Right lobe of liver (tissue), 6 donors: ENCODE data around the gene FBLN2. TPM values are rescaled to one million over a fixed set of nuclear protein-coding genes. Genes with fewer than 3 reads are reported as not detected.

Experiments
- ATAC-seq, 4 donors: fragments of 200-7000 bp; cut with Tn5 transposase; one replicate each; pipeline ENCODE4 v1.9.1; 2020; ENCODE audit warnings: mild to moderate bottlenecking in 4 of 4, moderate library complexity in 4 of 4
- DNase-seq, 3 donors: peaks; one replicate each; pipeline ENCODE4 v3.0.0-alpha.2; 2020
- H3K27ac ChIP-seq, 3 donors: fragments of 200-600 bp; one replicate each; pipeline ENCODE4 v1.8.0; 2022
- H3K27me3 ChIP-seq, 2 donors: fragments of 200-600 bp; one replicate each; pipeline ENCODE4 v1.8.0; 2022
- H3K36me3 ChIP-seq, 4 donors: fragments of 200-600 bp; sonication (generic) in 1 of 4; one replicate each; pipeline versions ENCODE4 v1.5.1 to v1.8.0; 2017 to 2022; ENCODE audit warnings: control low read depth in 1 of 4
- H3K4me1 ChIP-seq, 4 donors: fragments of 200-600 bp; sonication (generic) in 1 of 4; one replicate each; pipeline versions ENCODE4 v1.5.1 to v1.8.0; 2017 to 2022; ENCODE audit warnings: control low read depth in 1 of 4
- H3K4me3 ChIP-seq, 3 donors: fragments of 200-600 bp; one replicate each; pipeline ENCODE4 v1.8.0; 2022
- H3K9me3 ChIP-seq, 4 donors: fragments of 200-600 bp; sonication (generic) in 1 of 4; one replicate each; pipeline versions ENCODE4 v1.5.1 to v1.8.0; 2017 to 2022; ENCODE audit warnings: control low read depth in 1 of 4
- CTCF ChIP-seq, 4 donors: fragments of 200-600 bp in 3 of 4; fragments of 450-650 bp in 1 of 4; IDR thresholded peaks; one replicate each; pipeline versions ENCODE4 v1.5.1 to v1.8.0; 2016 to 2022; ENCODE audit warnings: antibody characterized with exemption in 4 of 4, mild to moderate bottlenecking in 2 of 4
- POLR2A ChIP-seq: fragments of 450-650 bp; IDR thresholded peaks from one replicate; pipeline ENCODE4 v1.6.1; 2017; ENCODE audit warnings: antibody characterized with exemption, mild to moderate bottlenecking
- WGBS: methylation state at CpG from one replicate; pipeline ENCODE4 v1.1.6; 2018; ENCODE audit warnings: low coverage, low lambda C conversion rate; ENCODE audit not compliant: insufficient coverage; ENCODE audit errors: missing lambda C conversion rate; 5-methylcytosine and 5-hydroxymethylcytosine counted together
- intact Hi-C, 2 donors: fragments of 100-400 bp; cut with DNase I; formaldehyde crosslinking; loops; one replicate each; pipeline versions ENCODE4 v1.11.2 to v1.14.1; 2022
- total RNA-seq, 6 experiments: library from RNA; depleted of rRNA in 2 of 6; stranded (reverse); fragments of >200 nt in 2 of 6; fragmentation: NEBNext Ultra II Directional in 3 of 6; extraction: Animal tissue kit (Norgen Biotek cat#: 25700) in 3 of 6; gene quantifications; one replicate each; pipeline versions ENCODE4 v1.1.0 to v1.2.4, GENCODE V29; 2016 to 2023
- donor health status: DM: no; HTN: yes; CAD: no.
- donor health status: DM: no; HTN: no; CAD: no.
- donor health status: DM: no; HTN: no; CAD: no.
- donor health status: DM: no; HTN: yes; CAD: no.
- donor health status: DM: no; HTN: yes; CAD: no.

The FBLN2 gene
- total RNA-seq, 6 experiments from 2014 or later: 1.9 to 4.0 (median 2.7) TPM

GRCh38 chr3:13636186-13636585, 87.3 kb downstream of the FBLN2 start:
- 40% methylated on average over 1 of the region's 14 CpGs for WGBS
- Histone ChIP-seq H3K4me1 (no peaks in the 10 kb centered on the region), H3K4me3 (no peak overlapping the region), H3K27ac (no peak overlapping the region), H3K36me3 (no peaks in the 10 kb centered on the region), H3K27me3 (no peaks in the 10 kb centered on the region), H3K9me3 (no peaks in the 10 kb centered on the region)
- TF ChIP-seq CTCF (IDR thresholded peaks at IDR 0.05) (no peak), POLR2A (no peak)
- intact Hi-C loops: no loop called here
- ATAC-seq: no peak
- no peak for DNase-seq

DNA sequence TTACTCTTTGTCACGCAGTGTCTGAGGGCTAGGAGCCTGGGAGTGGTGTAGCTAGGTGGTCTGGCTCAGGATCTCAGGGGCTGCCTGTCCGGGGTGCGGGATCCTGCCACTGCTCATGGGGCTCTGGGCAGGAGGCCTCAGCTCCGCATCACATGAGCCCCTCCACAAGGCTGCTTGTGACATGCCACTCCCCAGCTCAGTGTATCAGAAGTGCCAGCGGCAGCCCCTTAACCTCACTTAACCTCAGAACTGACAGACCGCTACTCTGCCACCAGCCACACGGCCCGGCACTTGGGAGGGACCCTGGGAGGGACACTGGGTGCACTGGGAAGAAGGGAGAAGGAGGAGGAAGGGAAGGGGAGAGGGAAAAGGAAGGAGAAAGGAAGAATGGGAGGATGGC, 87.9 kb downstream of the FBLN2 start:
- Histone ChIP-seq H3K9me3 (no peaks in the 10 kb centered on the region), H3K36me3 (no peaks in the 10 kb centered on the region), H3K4me3 (no peak overlapping the region), H3K4me1 (no peaks in the 10 kb centered on the region), H3K27me3 (no peaks in the 10 kb centered on the region), H3K27ac (no peak overlapping the region)
- ATAC-seq (no peak), DNase-seq (no peak)
- intact Hi-C loops: no loop called here
- WGBS: 48% methylated on average over 4 of the region's 8 CpGs
- TF ChIP-seq POLR2A: no peak
- TF ChIP-seq CTCF (IDR thresholded peaks at IDR 0.05): no peak

DNA sequence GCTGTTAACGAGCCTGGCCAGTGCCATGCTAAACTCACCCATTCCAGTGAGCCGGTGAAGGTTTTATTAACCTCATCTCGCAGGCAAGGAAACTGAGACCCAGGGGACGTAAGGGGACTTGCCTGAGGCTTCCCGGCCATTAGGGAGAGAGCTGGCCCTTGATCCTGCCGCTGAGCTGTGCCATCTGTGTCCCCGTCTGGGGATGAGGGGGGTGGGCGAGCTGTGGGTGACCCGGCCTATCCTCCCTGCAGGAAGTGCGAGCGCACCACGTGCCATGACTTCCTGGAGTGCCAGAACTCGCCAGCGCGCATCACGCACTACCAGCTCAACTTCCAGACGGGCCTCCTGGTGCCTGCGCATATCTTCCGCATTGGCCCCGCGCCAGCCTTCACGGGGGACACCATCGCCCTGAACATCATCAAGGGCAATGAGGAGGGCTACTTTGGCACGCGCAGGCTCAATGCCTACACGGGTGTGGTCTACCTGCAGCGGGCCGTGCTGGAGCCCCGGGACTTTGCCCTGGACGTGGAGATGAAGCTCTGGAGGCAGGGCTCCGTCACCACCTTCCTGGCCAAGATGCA, 88.5 kb downstream of the FBLN2 start:
- no peak for ATAC-seq
- intact Hi-C loops: no loop called here
- WGBS: 70% methylated on average over 9 of the region's 31 CpGs
- DNase-seq: no peak
- no peak for TF ChIP-seq POLR2A
- TF ChIP-seq CTCF (IDR thresholded peaks at IDR 0.05): no peak
- Histone ChIP-seq H3K36me3 (no peaks in the 10 kb centered on the region), H3K4me3 (no peak overlapping the region), H3K27ac (no peak overlapping the region), H3K9me3 (no peaks in the 10 kb centered on the region), H3K27me3 (no peaks in the 10 kb centered on the region), H3K4me1 (no peaks in the 10 kb centered on the region)

- H3K9me3 ChIP-seq: no peaks in the 10 kb centered on the region
- no peaks in the 10 kb centered on the region for H3K4me1 ChIP-seq
- TF ChIP-seq CTCF (IDR thresholded peaks at IDR 0.05): no peak
- no peak for TF ChIP-seq POLR2A
- H3K27me3 ChIP-seq: no peaks in the 10 kb centered on the region
- DNase-seq (no peak), ATAC-seq (no peak)
- WGBS: 71% methylated on average over 6 of the region's 12 CpGs
- no peaks in the 10 kb centered on the region for H3K36me3 ChIP-seq
- intact Hi-C loops: no loop called here
- no peak overlapping the region for H3K4me3 ChIP-seq
- no peak overlapping the region for H3K27ac ChIP-seq
Measured at GRCh38 chr3:13637953-13638352, 89.0 kb downstream of the FBLN2 start.

- intact Hi-C loops: no loop called here
- TF ChIP-seq POLR2A (no peak), CTCF (IDR thresholded peaks at IDR 0.05) (no peak)
- Histone ChIP-seq H3K4me3 (no peak overlapping the region), H3K36me3 (no peaks in the 10 kb centered on the region), H3K9me3 (no peaks in the 10 kb centered on the region), H3K27me3 (no peaks in the 10 kb centered on the region), H3K27ac (no peak overlapping the region), H3K4me1 (no peaks in the 10 kb centered on the region)
- WGBS: 60% methylated on average over 1 of the region's 17 CpGs
- ATAC-seq (no peak), DNase-seq (no peak)
Measured at GRCh38 chr3:13638927-13639326, 90.0 kb downstream of the FBLN2 start.
